Middle frontal gyrus (tissue), 1 donor: ENCODE data around the gene OR12D3.
"Not testable (repeated sequence)": the region's sequence is repeated elsewhere in the genome, so short reads cannot be mapped to it uniquely, and the experiment has no call there.

ENCODE experiments used
- DNase-seq: peaks from one replicate; pipeline ENCODE4 v3.0.0-alpha.2; 2015; ENCODE audit warnings: low spot score; ENCODE audit errors: extremely low spot score

Gene OR12D3

GRCh38 chr6:29375191-29375590, at the start of gene OR12D3:
TSS of gene OR12D3 (minus strand) at chr6:29375291. CDS start at chr6:29375287, 4 bp downstream.
- DNase-seq = no peak

DNA sequence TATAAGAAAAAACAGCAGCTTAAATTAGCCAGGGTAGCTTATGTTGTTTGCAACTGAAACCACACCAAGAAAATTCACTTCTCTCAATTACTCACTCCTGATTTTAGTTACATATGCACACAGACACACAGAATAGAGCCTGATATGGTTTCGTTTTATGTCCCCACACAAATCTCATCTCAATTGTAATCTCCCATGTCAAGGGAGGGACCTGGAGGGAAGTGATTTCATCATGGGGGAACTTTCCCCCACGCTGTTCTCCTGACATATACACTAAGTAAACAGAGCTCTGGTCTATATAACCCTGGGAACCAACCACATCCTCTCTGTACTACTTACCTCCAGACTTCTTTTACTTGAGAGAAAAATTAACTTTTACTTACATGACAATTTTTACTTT, 49.5 kb upstream of the OR12D3 start:
- DNase-seq = no peak

GRCh38 chr6:29424168-29424567, 49.1 kb upstream of the OR12D3 start:
- DNase-seq = no peak

GRCh38 chr6:29419516-29419915, 44.4 kb upstream of the OR12D3 start:
- no peak for DNase-seq

- DNase-seq = no peak
Measured at GRCh38 chr6:29414588-29414987, 39.5 kb upstream of the OR12D3 start, which contains the start of gene OR12D1. TSS of gene OR12D1 (plus strand) at chr6:29414928.

GRCh38 chr6:29403801-29404200, 28.7 kb upstream of the OR12D3 start:
- no peak for DNase-seq

DNA sequence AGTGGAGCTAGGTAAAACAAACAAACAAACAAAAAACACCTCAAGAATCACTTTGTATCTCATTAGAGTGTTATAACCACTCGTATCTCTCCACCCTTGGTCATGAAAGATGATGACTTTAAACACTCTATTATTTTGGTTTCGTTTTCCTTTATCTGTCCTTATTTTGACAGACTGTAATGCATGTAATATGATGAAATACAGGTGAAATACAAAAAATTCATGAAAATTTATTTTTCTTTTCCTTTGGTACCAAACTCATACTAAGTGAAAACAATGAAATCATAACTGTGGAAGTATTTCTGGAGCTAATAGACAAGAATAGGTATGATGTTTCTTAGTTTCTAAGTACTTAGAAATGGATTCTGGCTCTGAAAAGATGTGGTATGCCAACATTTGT, 24.4 kb upstream of the OR12D3 start:
- no peak for DNase-seq

GRCh38 chr6:29395331-29395730, 20.2 kb upstream of the OR12D3 start, which contains the start of gene OR12D2:
TSS of gene OR12D2 (plus strand) at chr6:29395631. CDS start at chr6:29396700, 1,069 bp downstream.
- no peak for DNase-seq

- DNase-seq = no peak
Measured at GRCh38 chr6:29388533-29388932, 13.4 kb upstream of the OR12D3 start.

GRCh38 chr6:29376003-29376402, 912 bp upstream of the OR12D3 start:
- DNase-seq = no peak

DNA sequence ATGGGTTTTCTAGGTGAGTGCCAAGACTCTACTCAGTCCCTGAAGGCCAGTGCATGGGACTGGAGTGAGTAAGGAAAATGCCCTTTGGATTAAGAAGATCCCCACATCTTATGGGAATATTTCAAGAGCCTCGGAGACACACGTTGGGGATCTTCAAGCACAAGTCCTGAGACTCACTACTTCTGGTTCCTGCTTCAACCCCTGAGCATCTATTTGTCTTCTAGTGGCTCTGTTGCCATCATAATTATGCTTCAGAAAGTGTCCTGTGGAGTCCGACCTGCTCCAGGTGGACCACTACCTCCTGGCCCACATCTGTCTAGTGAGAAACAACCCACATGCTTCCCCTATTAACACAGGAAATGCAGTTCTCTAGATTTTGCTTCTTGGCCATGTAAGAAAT, 6.3 kb downstream of the OR12D3 start, which contains the start of gene OR5V1:
Gene OR5V1 (minus strand): TSS at position 101 of the 400 bp plus-strand sequence. CDS start 12,670 bp downstream, outside the sequence.
- no peak for DNase-seq

DNA sequence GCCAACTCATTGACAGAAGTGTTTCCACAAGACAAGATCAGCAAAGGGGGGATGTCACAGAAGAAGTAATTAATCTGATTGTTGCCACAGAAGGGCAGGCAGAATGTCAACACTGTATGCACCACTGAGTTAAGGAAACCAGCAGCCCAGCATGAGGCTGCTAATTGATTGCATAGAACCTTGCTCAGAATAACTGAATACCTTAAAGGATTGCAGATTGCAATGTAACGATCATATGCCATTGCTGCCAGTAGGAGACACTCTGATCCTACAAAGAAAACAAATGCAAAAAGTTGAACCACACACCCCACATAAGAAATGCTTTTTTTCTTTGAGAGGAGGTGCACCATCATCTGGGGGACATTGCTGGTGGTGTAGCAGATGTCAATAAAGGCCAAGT, 19.5 kb downstream of the OR12D3 start:
- DNase-seq = no peak

GRCh38 chr6:29354980-29355379, 20.1 kb downstream of the OR12D3 start:
- no peak for DNase-seq

- DNase-seq = not testable (repeated sequence)
Measured at GRCh38 chr6:29349348-29349747, 25.7 kb downstream of the OR12D3 start.

GRCh38 chr6:29345380-29345779, 29.7 kb downstream of the OR12D3 start:
- no peak for DNase-seq

DNA sequence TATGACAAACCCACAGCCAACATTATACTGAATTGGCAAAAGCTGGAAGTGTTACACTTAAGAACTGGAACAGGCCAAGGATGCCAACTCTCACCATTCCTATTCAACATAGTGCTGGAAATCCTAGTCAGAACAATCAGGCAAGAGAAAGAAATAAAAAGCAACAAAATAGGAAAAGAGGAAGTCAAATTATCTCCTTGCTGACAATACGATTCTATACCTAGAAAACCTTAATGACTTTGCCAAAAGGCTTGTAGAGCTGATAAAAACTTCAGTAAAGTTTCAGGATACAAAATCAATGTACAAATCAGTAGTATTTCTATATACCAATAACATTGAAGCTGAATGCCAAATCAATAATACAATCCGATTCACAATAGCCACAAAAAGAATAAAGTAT, 38.8 kb downstream of the OR12D3 start:
- DNase-seq = no peak

GRCh38 chr6:29332676-29333075, 42.4 kb downstream of the OR12D3 start:
- DNase-seq = no peak

GRCh38 chr6:29325777-29326176, 49.3 kb downstream of the OR12D3 start:
- no peak for DNase-seq
